Astrocyte of the cerebellum (primary cell): ENCODE data around the gene PDE8B.

Experiments
- DNase-seq: peaks from one replicate; pipeline ENCODE4 v3.0.0-alpha.2; 2011; ENCODE audit warnings: low read depth
- H3K4me3 ChIP-seq: 2 replicates; pipeline ENCODE4 v1.5.1; 2011; ENCODE audit warnings: mild to moderate bottlenecking, low read depth, low read length, moderate library complexity
- CTCF ChIP-seq: IDR thresholded peaks from 2 replicates; pipeline ENCODE4 v1.5.1; 2012; ENCODE audit warnings: low read length, low read depth, moderate library complexity, mild to moderate bottlenecking; ENCODE audit errors: missing control alignments
- in situ Hi-C: cut with HindIII; loops from 2 replicates; pipeline ENCODE4 v1.10.0; 2017; ENCODE audit warnings: low sequenced_read_pairs

PDE8B gene

GRCh38 chr5:77333451-77334123 lies 123.1 kb downstream of the PDE8B start:
- no peak for TF ChIP-seq CTCF
- in situ Hi-C loops, result no loop called here
- DNase-seq, result no peak
- H3K4me3 ChIP-seq, result no peak overlapping the region

- in situ Hi-C loops, result no loop called here
- no peak overlapping the region for H3K4me3 ChIP-seq
- no peak for DNase-seq
- TF ChIP-seq CTCF, result no peak
Measured at GRCh38 chr5:77337246-77337645, 126.8 kb downstream of the PDE8B start.

- TF ChIP-seq CTCF, result no peak
- H3K4me3 ChIP-seq, result no peak overlapping the region
- DNase-seq, result no peak
- in situ Hi-C loops, result no loop called here
Measured at GRCh38 chr5:77337686-77338085, 127.2 kb downstream of the PDE8B start.

- no peak for DNase-seq
- in situ Hi-C loops, result no loop called here
- no peak overlapping the region for H3K4me3 ChIP-seq
- TF ChIP-seq CTCF, result no peak
Measured at GRCh38 chr5:77339337-77339890, 128.9 kb downstream of the PDE8B start.

- no peak for TF ChIP-seq CTCF
- no peak for DNase-seq
- H3K4me3 ChIP-seq, result no peak overlapping the region
- in situ Hi-C loops, result no loop called here
Measured at GRCh38 chr5:77343165-77343564, 132.7 kb downstream of the PDE8B start.

- in situ Hi-C loops, result no loop called here
- TF ChIP-seq CTCF, result no peak
- DNase-seq, result no peak
- no peak overlapping the region for H3K4me3 ChIP-seq
Measured at GRCh38 chr5:77347435-77348098, 137.1 kb downstream of the PDE8B start.
